CD4-positive, alpha-beta T cell (primary cell): ENCODE data around the gene FRRS1L. TPM values are rescaled to one million over a fixed set of nuclear protein-coding genes. Genes with fewer than 3 reads are reported as not detected.

Experiments used
- ATAC-seq: fragments of 200-7000 bp; cut with Tn5 transposase; one replicate; pipeline ENCODE4 v1.10.0; 2022; ENCODE audit warnings: mild to moderate bottlenecking; ENCODE audit not compliant: poor library complexity
- CTCF ChIA-PET: fragments of 350-600 bp; sonication (Branson Sonifier 250); formaldehyde crosslinking; loops from one replicate; lab custom pipeline; 2021; ENCODE audit warnings: antibody characterized with exemption, inconsistent platforms; lab: Charles Lee
- POLR2A ChIA-PET: fragments of 350-600 bp; sonication (Branson Sonifier 250); formaldehyde crosslinking; loops from one replicate; lab custom pipeline; 2021; ENCODE audit warnings: antibody characterized with exemption, inconsistent platforms; lab: Charles Lee
- DNase-seq, 14 experiments: peaks; one replicate each; pipeline ENCODE4 v3.0.0-alpha.2; 2013 to 2020; ENCODE audit warnings: mixed read lengths in 2 of 14
- H3K27ac ChIP-seq, 2 donors: one replicate each; pipeline versions ENCODE4 v1.5.1 to v1.7.0; 2013; ENCODE audit warnings: low read length in 2 of 2, low read depth in 1 of 2, mild to moderate bottlenecking in 1 of 2
- H3K27me3 ChIP-seq, 2 experiments: 1 replicate in 1 of 2; 2 replicates in 1 of 2; pipeline versions ENCODE4 v1.6.1 to v1.7.0; 2013; ENCODE audit warnings: low read length in 2 of 2, control low read depth in 1 of 2, mild to moderate bottlenecking in 1 of 2, moderate library complexity in 1 of 2; ENCODE audit not compliant: insufficient read depth in 2 of 2, control insufficient read depth in 1 of 2
- H3K36me3 ChIP-seq: one replicate; pipeline ENCODE4 v1.6.1; 2013; ENCODE audit warnings: low read length, control low read depth; ENCODE audit not compliant: insufficient read depth
- H3K4me1 ChIP-seq: one replicate; pipeline ENCODE4 v1.6.1; 2013; ENCODE audit warnings: low read length, control low read depth; ENCODE audit not compliant: insufficient read depth
- H3K4me3 ChIP-seq: one replicate; pipeline ENCODE4 v1.5.1; 2013; ENCODE audit warnings: mild to moderate bottlenecking, low read length, moderate library complexity
- H3K9me3 ChIP-seq, 2 experiments: 1 replicate in 1 of 2; 2 replicates in 1 of 2; pipeline versions ENCODE4 v1.6.1 to v1.7.0; 2013; ENCODE audit warnings: low read length in 2 of 2, mild to moderate bottlenecking in 2 of 2, control low read depth in 1 of 2, moderate library complexity in 1 of 2; ENCODE audit not compliant: control insufficient read depth in 1 of 2, insufficient read depth in 1 of 2
- H3K27ac Mint-ChIP-seq: one replicate; pipeline ENCODE4 v1.8.0; 2020; ENCODE audit warnings: mixed read lengths
- H3K27me3 Mint-ChIP-seq: one replicate; pipeline ENCODE4 v1.8.0; 2021; ENCODE audit warnings: mixed read lengths
- H3K36me3 Mint-ChIP-seq: one replicate; pipeline ENCODE4 v1.8.0; 2021; ENCODE audit warnings: low read depth, mixed read lengths
- H3K4me1 Mint-ChIP-seq: one replicate; pipeline ENCODE4 v1.8.0; 2021; ENCODE audit warnings: low read depth, mixed read lengths
- H3K4me3 Mint-ChIP-seq: one replicate; pipeline ENCODE4 v1.8.0; 2020; ENCODE audit warnings: mild to moderate bottlenecking, mixed read lengths
- H3K9me3 Mint-ChIP-seq: one replicate; pipeline ENCODE4 v1.8.0; 2020; ENCODE audit warnings: mixed read lengths
- CTCF ChIP-seq: fragments of 200-600 bp; IDR thresholded peaks from one replicate; pipeline ENCODE4 v1.8.0; 2022; ENCODE audit warnings: antibody characterized with exemption, mild to moderate bottlenecking
- intact Hi-C, 2 experiments: fragments of 100-400 bp; cut with DNase I in 1 of 2; cut with micrococcal nuclease in 1 of 2; formaldehyde crosslinking; loops; one replicate each; pipeline versions ENCODE4 v1.15.1 to v1.9.0; 2023 to 2025; cut with DNase I, micrococcal nuclease
- total RNA-seq, 174 experiments: library from RNA in 2 of 174; stranded (reverse) in 2 of 174; gene quantifications; one replicate each; pipeline ENCODE4 v1.2.3 and lab custom pipeline; 2021 to 2026

Gene FRRS1L
- total RNA-seq, 2 experiments from 2014 or later, result not detected

GRCh38 chr9:109166171-109166770, 778 bp downstream of the FRRS1L start:
- Mint-ChIP-seq H3K27ac (no peak overlapping the region), H3K36me3 (no peaks in the 10 kb centered on the region), H3K4me3 (no peak overlapping the region), H3K9me3 (peaks cover 4% of the 10 kb centered on the region), H3K4me1 (peaks cover 4% of the 10 kb centered on the region), H3K27me3 (peaks cover 74% of the 10 kb centered on the region)
- CTCF ChIA-PET, result no interaction called here
- H3K27ac ChIP-seq, result no peak overlapping the region
- intact Hi-C loops, result no loop called here
- no peak for DNase-seq
- POLR2A ChIA-PET, result no interaction called here
- TF ChIP-seq CTCF, result no peak
- H3K27me3 ChIP-seq, result peaks cover 20 to 41% of the 10 kb centered on the region in 2 experiments
- H3K36me3 ChIP-seq, result no peaks in the 10 kb centered on the region
- ATAC-seq, result no peak
- peaks cover 0 to 8% of the 10 kb centered on the region in 2 experiments for H3K9me3 ChIP-seq
- H3K4me1 ChIP-seq, result no peaks in the 10 kb centered on the region
- H3K4me3 ChIP-seq, result no peak overlapping the region

GRCh38 chr9:109164042-109164441, 3.0 kb downstream of the FRRS1L start:
- ATAC-seq (no peak), DNase-seq (no peak)
- Histone ChIP-seq H3K4me3 (no peak overlapping the region), H3K4me1 (no peaks in the 10 kb centered on the region), H3K27me3 (peaks cover 20 to 38% of the 10 kb centered on the region in 2 experiments), H3K27ac (no peak overlapping the region), H3K9me3 (peaks cover 0 to 8% of the 10 kb centered on the region in 2 experiments), H3K36me3 (no peaks in the 10 kb centered on the region)
- TF ChIP-seq CTCF, result no peak
- H3K27ac Mint-ChIP-seq, result no peak overlapping the region
- CTCF ChIA-PET, result no interaction called here
- POLR2A ChIA-PET, result no interaction called here
- no peaks in the 10 kb centered on the region for H3K36me3 Mint-ChIP-seq
- no peak overlapping the region for H3K4me3 Mint-ChIP-seq
- H3K9me3 Mint-ChIP-seq, result peaks cover 4% of the 10 kb centered on the region
- peaks cover 4% of the 10 kb centered on the region for H3K4me1 Mint-ChIP-seq
- intact Hi-C loops, result no loop called here
- peaks cover 62% of the 10 kb centered on the region for H3K27me3 Mint-ChIP-seq

- TF ChIP-seq CTCF, result no peak
- peaks cover 4% of the 10 kb centered on the region for H3K4me1 Mint-ChIP-seq
- Histone ChIP-seq H3K36me3 (no peaks in the 10 kb centered on the region), H3K27me3 (peaks cover 20 to 36% of the 10 kb centered on the region in 2 experiments), H3K4me3 (no peak overlapping the region), H3K9me3 (peaks cover 0 to 8% of the 10 kb centered on the region in 2 experiments), H3K27ac (no peak overlapping the region), H3K4me1 (no peaks in the 10 kb centered on the region)
- ATAC-seq (no peak), DNase-seq (no peak)
- ChIA-PET CTCF (interaction anchor here (1.1 kb wide), 1 partner anchor 15 kb away, joined by 3 read pairs; no protein-coding TSS in a partner anchor), POLR2A (no interaction called here)
- peaks cover 54% of the 10 kb centered on the region for H3K27me3 Mint-ChIP-seq
- no peak overlapping the region for H3K27ac Mint-ChIP-seq
- intact Hi-C loops, result no loop called here
- H3K36me3 Mint-ChIP-seq, result no peaks in the 10 kb centered on the region
- H3K9me3 Mint-ChIP-seq, result peaks cover 4% of the 10 kb centered on the region
- no peak overlapping the region for H3K4me3 Mint-ChIP-seq
These were observed 3.9 kb downstream of the FRRS1L start for GRCh38 chr9:109163194-109163593.
